GM18526 (cell line): ENCODE measurements around the gene SLC25A48.

ENCODE experiments used
- POLR2A ChIP-seq: IDR thresholded peaks from 3 replicates; pipeline ENCODE4 v1.6.1; 2011; ENCODE audit not compliant: insufficient read length; ENCODE audit errors: extremely low read depth

The SLC25A48 gene

GRCh38 chr5:135834639-135835529 lies at the start of gene SLC25A48:
Gene SLC25A48, plus strand, starts transcription at chr5:135834663. Its CDS starts 185 bp downstream, at chr5:135834848.
- TF ChIP-seq POLR2A, result no peak

- TF ChIP-seq POLR2A, result no peak
These were observed 33.8 kb upstream of the SLC25A48 start for GRCh38 chr5:135800656-135801055.

GRCh38 chr5:135810188-135810943 lies 24.1 kb upstream of the SLC25A48 start:
- TF ChIP-seq POLR2A, result no peak

GRCh38 chr5:135811007-135811406 lies 23.5 kb upstream of the SLC25A48 start:
- TF ChIP-seq POLR2A, result no peak

- no peak for TF ChIP-seq POLR2A
These were observed 20.7 kb upstream of the SLC25A48 start for GRCh38 chr5:135813758-135814157.

- TF ChIP-seq POLR2A, result no peak
These were observed 20.1 kb upstream of the SLC25A48 start for GRCh38 chr5:135814316-135814715.

- no peak for TF ChIP-seq POLR2A
These were observed 19.7 kb upstream of the SLC25A48 start for GRCh38 chr5:135814812-135815211.

GRCh38 chr5:135821061-135821801 lies 13.2 kb upstream of the SLC25A48 start:
- no peak for TF ChIP-seq POLR2A

- no peak for TF ChIP-seq POLR2A
These were observed 12.7 kb upstream of the SLC25A48 start for GRCh38 chr5:135821802-135822201.

GRCh38 chr5:135822286-135822685 lies 12.2 kb upstream of the SLC25A48 start:
- TF ChIP-seq POLR2A, result no peak

GRCh38 chr5:135822959-135823358 lies 11.5 kb upstream of the SLC25A48 start:
- TF ChIP-seq POLR2A, result no peak

- TF ChIP-seq POLR2A, result no peak
These were observed 10.6 kb upstream of the SLC25A48 start for GRCh38 chr5:135823881-135824280.

GRCh38 chr5:135824541-135825041 lies 9.9 kb upstream of the SLC25A48 start:
- no peak for TF ChIP-seq POLR2A

- TF ChIP-seq POLR2A, result no peak
These were observed 8.9 kb upstream of the SLC25A48 start for GRCh38 chr5:135825373-135826220.
